Activated CD8-positive, alpha-beta T cell treated with anti-CD3 and anti-CD28 coated beads for 36 hours (primary cell): ENCODE data around the gene TTLL3. TPM values are rescaled to one million over a fixed set of nuclear protein-coding genes. Genes with fewer than 3 reads are reported as not detected.
A peak's percentile ranks its signal among the peaks of the same experiment; 100 is the strongest.
"Not testable (repeated sequence)": the region's sequence is repeated elsewhere in the genome, so short reads cannot be mapped to it uniquely, and the experiment has no call there.

Experiments
- ATAC-seq: fragments of 200-7000 bp; cut with Tn5 transposase; one replicate; pipeline ENCODE4 v1.10.0; 2021; ENCODE audit warnings: mild to moderate bottlenecking, moderate library complexity
- CTCF ChIA-PET: fragments of 350-600 bp; sonication (Branson Sonifier 250); formaldehyde crosslinking; loops from one replicate; lab custom pipeline; 2021; ENCODE audit warnings: antibody characterized with exemption; lab: Charles Lee
- POLR2A ChIA-PET: fragments of 350-600 bp; sonication (Branson Sonifier 250); formaldehyde crosslinking; loops from one replicate; lab custom pipeline; 2021; ENCODE audit warnings: antibody characterized with exemption; lab: Charles Lee
- DNase-seq: peaks from one replicate; pipeline ENCODE4 v3.0.0-alpha.2; 2020
- H3K27ac Mint-ChIP-seq: one replicate; pipeline ENCODE4 v1.8.0; 2021; ENCODE audit warnings: mild to moderate bottlenecking, mixed read lengths
- H3K27me3 Mint-ChIP-seq: one replicate; pipeline ENCODE4 v1.8.0; 2021; ENCODE audit warnings: mixed read lengths
- H3K36me3 Mint-ChIP-seq: one replicate; pipeline ENCODE4 v1.8.0; 2021; ENCODE audit warnings: low read depth, mixed read lengths
- H3K4me1 Mint-ChIP-seq: one replicate; pipeline ENCODE4 v1.8.0; 2021; ENCODE audit warnings: low read depth, mixed read lengths
- H3K4me3 Mint-ChIP-seq: one replicate; pipeline ENCODE4 v1.8.0; 2021; ENCODE audit warnings: mild to moderate bottlenecking, moderate library complexity, mixed read lengths
- H3K9me3 Mint-ChIP-seq: one replicate; pipeline ENCODE4 v1.8.0; 2021; ENCODE audit warnings: mixed read lengths
- intact Hi-C: fragments of 100-400 bp; cut with micrococcal nuclease; formaldehyde crosslinking; loops from one replicate; pipeline ENCODE4 v1.10.0; 2022
- total RNA-seq, 2 experiments: library from RNA; stranded (reverse); gene quantifications; one replicate each; pipeline ENCODE4 v1.2.3, GENCODE V29; 2021
- TF ChIP-seq, protein P1 (sequence below): fragments of 200-600 bp; IDR thresholded peaks from one replicate; pipeline ENCODE4 v1.8.0; 2022; ENCODE audit warnings: antibody characterized with exemption, mild to moderate bottlenecking

Gene TTLL3
- total RNA-seq, 2 experiments from 2014 or later, result 52.4 to 61.1 TPM

DNA sequence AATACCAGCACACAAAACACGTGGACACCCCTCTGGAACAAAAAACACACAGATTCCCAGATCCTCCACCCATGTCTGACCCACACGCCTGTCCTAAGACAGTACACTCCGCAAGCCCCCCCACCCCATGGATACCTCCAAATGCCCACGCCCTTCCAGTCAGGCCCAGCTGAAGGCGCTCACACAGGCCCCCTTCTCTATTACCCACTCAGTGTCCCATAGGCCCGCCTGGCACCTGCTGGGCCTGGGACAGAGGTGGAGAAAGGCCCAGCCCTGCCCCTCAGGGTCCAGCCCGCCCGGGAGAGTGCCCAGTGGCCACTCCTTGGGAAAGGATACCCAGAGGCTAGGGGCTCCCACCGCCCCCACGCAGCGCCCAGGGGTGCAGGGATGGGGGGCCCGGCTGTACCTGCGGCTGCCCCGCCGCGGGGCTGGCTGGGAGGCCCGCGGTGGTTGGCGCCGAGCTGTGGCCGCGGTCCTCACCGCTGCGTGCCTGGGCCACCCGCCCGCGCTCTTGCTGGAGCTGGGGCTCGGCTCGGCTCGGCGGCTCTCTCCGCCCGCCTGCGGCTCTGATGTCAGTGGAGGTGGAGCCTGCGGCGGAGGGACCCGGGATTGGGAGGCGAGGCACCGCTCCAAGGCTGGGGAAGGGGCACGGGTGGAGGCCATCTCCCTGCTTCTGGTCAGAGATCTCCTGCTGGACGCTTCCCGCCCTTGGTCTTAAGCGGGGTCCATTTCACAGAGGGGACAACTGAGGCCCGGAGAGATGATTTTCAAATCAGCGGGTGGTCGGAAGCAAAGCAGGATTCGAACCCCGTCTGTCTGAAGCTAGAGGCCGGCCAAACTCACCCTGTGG lies 40.4 kb upstream of the TTLL3 start, which contains the start of gene CAMK1:
Gene CAMK1 (minus strand): TSS at position 522 of the 850 bp plus-strand sequence. CDS start 2,198 bp downstream, outside the sequence.
- ChIA-PET CTCF (no interaction called here), POLR2A (interaction anchor here (0.6 to 3.8 kb wide), 11 partner anchors 8 to 37 kb away, joined by 3 to 25 read pairs (median 4); partner anchors contain the start of genes ARPC4, OGG1 and TADA3)
- intact Hi-C loops, result no loop called here
- peaks cover 32% of the 10 kb centered on the region for H3K4me1 Mint-ChIP-seq
- H3K4me3 Mint-ChIP-seq, result peak within 1 kb of the TSS; percentile 82
- H3K9me3 Mint-ChIP-seq, result no peaks in the 10 kb centered on the region
- DNase-seq (peak; percentile 80), ATAC-seq (peak; percentile 97)
- H3K27me3 Mint-ChIP-seq, result no peaks in the 10 kb centered on the region
- TF ChIP-seq, protein P1, sequence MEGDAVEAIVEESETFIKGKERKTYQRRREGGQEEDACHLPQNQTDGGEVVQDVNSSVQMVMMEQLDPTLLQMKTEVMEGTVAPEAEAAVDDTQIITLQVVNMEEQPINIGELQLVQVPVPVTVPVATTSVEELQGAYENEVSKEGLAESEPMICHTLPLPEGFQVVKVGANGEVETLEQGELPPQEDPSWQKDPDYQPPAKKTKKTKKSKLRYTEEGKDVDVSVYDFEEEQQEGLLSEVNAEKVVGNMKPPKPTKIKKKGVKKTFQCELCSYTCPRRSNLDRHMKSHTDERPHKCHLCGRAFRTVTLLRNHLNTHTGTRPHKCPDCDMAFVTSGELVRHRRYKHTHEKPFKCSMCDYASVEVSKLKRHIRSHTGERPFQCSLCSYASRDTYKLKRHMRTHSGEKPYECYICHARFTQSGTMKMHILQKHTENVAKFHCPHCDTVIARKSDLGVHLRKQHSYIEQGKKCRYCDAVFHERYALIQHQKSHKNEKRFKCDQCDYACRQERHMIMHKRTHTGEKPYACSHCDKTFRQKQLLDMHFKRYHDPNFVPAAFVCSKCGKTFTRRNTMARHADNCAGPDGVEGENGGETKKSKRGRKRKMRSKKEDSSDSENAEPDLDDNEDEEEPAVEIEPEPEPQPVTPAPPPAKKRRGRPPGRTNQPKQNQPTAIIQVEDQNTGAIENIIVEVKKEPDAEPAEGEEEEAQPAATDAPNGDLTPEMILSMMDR, result no peak
- H3K36me3 Mint-ChIP-seq, result peaks cover 30% of the 10 kb centered on the region
- peak within 1 kb of the TSS; percentile 76 for H3K27ac Mint-ChIP-seq

DNA sequence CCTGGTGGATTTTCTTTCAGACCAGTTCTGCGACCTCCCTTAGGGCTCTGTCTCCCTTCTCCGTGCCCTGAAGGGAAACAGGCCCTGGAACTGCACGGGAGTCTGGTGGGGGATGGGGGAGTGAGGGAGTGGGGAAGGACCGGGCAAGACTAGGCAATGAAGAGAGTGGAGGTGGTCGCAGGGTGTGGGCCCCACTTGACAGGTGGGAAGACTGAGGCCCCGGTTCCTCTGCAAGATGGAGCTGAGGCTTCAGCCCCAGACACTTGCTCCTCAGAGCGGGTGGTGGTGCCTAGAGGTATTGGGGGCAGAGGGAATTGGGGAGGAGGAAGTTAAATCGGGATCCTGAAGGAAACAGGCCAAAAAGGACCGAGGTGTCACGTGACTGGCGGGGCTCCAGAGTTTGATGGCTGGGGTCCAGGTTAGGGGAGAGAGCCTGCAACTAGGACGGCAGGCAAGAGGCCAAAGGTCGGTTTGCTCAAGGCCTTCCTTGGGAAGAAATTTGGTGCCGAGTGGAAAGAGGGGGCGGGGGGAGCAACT lies 39.7 kb upstream of the TTLL3 start:
- ATAC-seq, result no peak
- Mint-ChIP-seq H3K4me1 (peaks cover 33% of the 10 kb centered on the region), H3K36me3 (peaks cover 26% of the 10 kb centered on the region), H3K9me3 (no peaks in the 10 kb centered on the region), H3K27ac (peak overlapping the region; percentile 76), H3K4me3 (peak overlapping the region; percentile 82), H3K27me3 (no peaks in the 10 kb centered on the region)
- TF ChIP-seq, protein P1, result no peak
- POLR2A ChIA-PET, result interaction anchor here (0.6 to 3.0 kb wide), 8 partner anchors 9 to 38 kb away, joined by 3 to 16 read pairs (median 6); partner anchors contain the start of genes ARPC4, OGG1 and TADA3
- CTCF ChIA-PET, result interaction anchor here (0.7 to 1.0 kb wide), 2 partner anchors 52 to 493 kb away, joined by 3 read pairs; no protein-coding TSS in a partner anchor
- intact Hi-C loops, result no loop called here
- DNase-seq, result no peak

DNA sequence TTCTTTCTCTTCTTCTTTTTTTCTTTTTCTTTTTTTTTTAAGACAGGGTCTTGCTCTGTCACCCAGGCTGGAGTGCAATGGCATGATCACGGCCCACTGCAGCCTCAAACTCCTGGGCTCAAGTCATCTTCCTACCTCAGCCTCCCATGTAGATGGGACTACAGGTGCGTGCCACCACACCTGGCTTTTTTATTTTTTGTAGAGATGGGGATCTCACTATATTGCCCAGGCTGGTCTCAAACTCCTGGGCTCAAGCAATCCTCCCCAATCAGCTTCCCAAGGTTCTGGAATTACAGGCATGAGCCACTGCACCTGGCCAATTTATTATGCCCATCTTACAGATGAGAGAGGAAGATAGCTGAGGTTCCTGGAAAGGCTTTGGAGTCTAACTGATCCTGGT lies 39.1 kb upstream of the TTLL3 start:
- H3K9me3 Mint-ChIP-seq, H3K27me3 Mint-ChIP-seq, ATAC-seq, DNase-seq, intact Hi-C loops, H3K27ac Mint-ChIP-seq: not testable (repeated sequence)
- Mint-ChIP-seq H3K36me3 (peaks cover 20% of the 10 kb centered on the region), H3K4me3 (peak overlapping the region; percentile 82), H3K4me1 (peaks cover 36% of the 10 kb centered on the region)
- ChIA-PET POLR2A (interaction anchor here (0.6 to 3.0 kb wide), 10 partner anchors 9 to 38 kb away, joined by 3 to 16 read pairs (median 6); partner anchors contain the start of genes ARPC4, OGG1 and TADA3), CTCF (interaction anchor here (0.7 to 1.0 kb wide), 2 partner anchors 51 to 492 kb away, joined by 3 read pairs; no protein-coding TSS in a partner anchor)

GRCh38 chr3:9776896-9777693 lies 33.0 kb upstream of the TTLL3 start:
- H3K36me3 Mint-ChIP-seq, result peaks cover 22% of the 10 kb centered on the region
- H3K4me1 Mint-ChIP-seq, result peaks cover 59% of the 10 kb centered on the region
- POLR2A ChIA-PET, result interaction anchor here (0.8 to 3.3 kb wide), 18 partner anchors 9 to 128 kb away, joined by 3 to 25 read pairs (median 6); partner anchors contain the start of genes ARPC4, BRPF1, CAMK1 and MTMR14
- H3K4me3 Mint-ChIP-seq, result peak overlapping the region; percentile 36
- CTCF ChIA-PET, result interaction anchor here (2.2 to 3.9 kb wide), 3 partner anchors 14 to 50 kb away, joined by 6 to 18 read pairs (median 9); no protein-coding TSS in a partner anchor
- intact Hi-C loops, result no loop called here
- peak; percentile 44 for DNase-seq
- TF ChIP-seq, protein P1, result no peak
- peak overlapping the region; percentile 97 for H3K27ac Mint-ChIP-seq
- ATAC-seq, result no peak
- peaks cover 1% of the 10 kb centered on the region for H3K9me3 Mint-ChIP-seq
- H3K27me3 Mint-ChIP-seq, result no peaks in the 10 kb centered on the region
